Nephron progenitor cell (in vitro differentiated cells): Measurements from ENCODE around the gene CLEC16A.

ENCODE experiments used
- DNase-seq: peaks from one replicate; pipeline ENCODE4 v3.0.0; 2021
- H3K27ac Mint-ChIP-seq: 2 replicates; pipeline ENCODE4 v1.8.0; 2021; ENCODE audit warnings: mild to moderate bottlenecking, moderate library complexity, mixed read lengths
- H3K27me3 Mint-ChIP-seq: 2 replicates; pipeline ENCODE4 v1.8.0; 2021; ENCODE audit warnings: mild to moderate bottlenecking, low read depth, mixed read lengths; ENCODE audit not compliant: poor library complexity
- H3K36me3 Mint-ChIP-seq: 2 replicates; pipeline ENCODE4 v1.8.0; 2021; ENCODE audit warnings: low read depth, mixed read lengths
- H3K4me1 Mint-ChIP-seq: 2 replicates; pipeline ENCODE4 v1.8.0; 2021; ENCODE audit warnings: mixed read lengths
- H3K4me3 Mint-ChIP-seq: 2 replicates; pipeline ENCODE4 v1.8.0; 2021; ENCODE audit warnings: mild to moderate bottlenecking, moderate library complexity, mixed read lengths
- H3K9me3 Mint-ChIP-seq: 2 replicates; pipeline ENCODE4 v1.8.0; 2021; ENCODE audit warnings: mild to moderate bottlenecking, moderate library complexity, mixed read lengths
- CTCF ChIP-seq: fragments of 200-600 bp; sonication (generic); IDR thresholded peaks from 2 replicates; pipeline ENCODE4 v1.5.0; 2021; ENCODE audit warnings: antibody characterized with exemption

Gene CLEC16A

GRCh38 chr16:11063448-11064201 is 119.3 kb downstream of the CLEC16A start:
- Mint-ChIP-seq H3K4me1 (peaks cover 68% of the 10 kb centered on the region), H3K36me3 (peaks cover 8% of the 10 kb centered on the region), H3K4me3 (peak overlapping the region; percentile 47), H3K27me3 (peaks cover 6% of the 10 kb centered on the region), H3K9me3 (no peaks in the 10 kb centered on the region), H3K27ac (peak overlapping the region; percentile 64)
- peak; percentile 18 for DNase-seq
- no peak for TF ChIP-seq CTCF

GRCh38 chr16:11064202-11064540 is 119.8 kb downstream of the CLEC16A start:
- Mint-ChIP-seq H3K36me3 (peaks cover 8% of the 10 kb centered on the region), H3K9me3 (no peaks in the 10 kb centered on the region), H3K27me3 (peaks cover 6% of the 10 kb centered on the region), H3K4me1 (peaks cover 63% of the 10 kb centered on the region), H3K4me3 (no peak overlapping the region), H3K27ac (no peak overlapping the region)
- no peak for DNase-seq
- no peak for TF ChIP-seq CTCF

- Mint-ChIP-seq H3K4me3 (no peak overlapping the region), H3K27ac (no peak overlapping the region), H3K4me1 (peaks cover 61% of the 10 kb centered on the region), H3K9me3 (no peaks in the 10 kb centered on the region), H3K27me3 (peaks cover 6% of the 10 kb centered on the region), H3K36me3 (peaks cover 8% of the 10 kb centered on the region)
- DNase-seq: no peak
- no peak for TF ChIP-seq CTCF
Measured at GRCh38 chr16:11064851-11065250, 120.5 kb downstream of the CLEC16A start.

- no peak for DNase-seq
- H3K4me1 Mint-ChIP-seq: peaks cover 55% of the 10 kb centered on the region
- H3K36me3 Mint-ChIP-seq: peaks cover 6% of the 10 kb centered on the region
- H3K9me3 Mint-ChIP-seq: no peaks in the 10 kb centered on the region
- H3K27ac Mint-ChIP-seq: no peak overlapping the region
- H3K4me3 Mint-ChIP-seq: no peak overlapping the region
- H3K27me3 Mint-ChIP-seq: peaks cover 6% of the 10 kb centered on the region
- no peak for TF ChIP-seq CTCF
Measured at GRCh38 chr16:11066261-11066870, 122.0 kb downstream of the CLEC16A start.

GRCh38 chr16:11067266-11067665 is 122.9 kb downstream of the CLEC16A start:
- peaks cover 6% of the 10 kb centered on the region for H3K27me3 Mint-ChIP-seq
- peaks cover 53% of the 10 kb centered on the region for H3K4me1 Mint-ChIP-seq
- no peaks in the 10 kb centered on the region for H3K9me3 Mint-ChIP-seq
- H3K36me3 Mint-ChIP-seq: no peaks in the 10 kb centered on the region
- no peak overlapping the region for H3K4me3 Mint-ChIP-seq
- no peak overlapping the region for H3K27ac Mint-ChIP-seq
- DNase-seq: no peak
- TF ChIP-seq CTCF: no peak

- Mint-ChIP-seq H3K4me1 (peaks cover 48% of the 10 kb centered on the region), H3K27ac (no peak overlapping the region), H3K9me3 (no peaks in the 10 kb centered on the region), H3K36me3 (no peaks in the 10 kb centered on the region), H3K27me3 (peaks cover 6% of the 10 kb centered on the region), H3K4me3 (no peak overlapping the region)
- TF ChIP-seq CTCF: no peak
- no peak for DNase-seq
Measured at GRCh38 chr16:11067697-11068141, 123.4 kb downstream of the CLEC16A start.
